ENCODE measurements around the gene SNRNP70.
A peak's percentile ranks its signal among the peaks of the same experiment; 100 is the strongest.
"Not testable (repeated sequence)": the region's sequence is repeated elsewhere in the genome, so short reads cannot be mapped to it uniquely, and the experiment has no call there.

The SNRNP70 gene

GRCh38 chr19:49071860-49072547, 13.2 kb upstream of the SNRNP70 start:
- H3K4me3 ChIP-seq (ENCODE audit: low read depth, low read length): no peak overlapping the region
- TF ChIP-seq CTCF (IDR thresholded peaks at IDR 0.05; ENCODE audit: low read depth, low read length): no peak

- no peak overlapping the region for H3K4me3 ChIP-seq (ENCODE audit: low read depth, low read length)
Observed at GRCh38 chr19:49073514-49074378, 11.5 kb upstream of the SNRNP70 start.

DNA sequence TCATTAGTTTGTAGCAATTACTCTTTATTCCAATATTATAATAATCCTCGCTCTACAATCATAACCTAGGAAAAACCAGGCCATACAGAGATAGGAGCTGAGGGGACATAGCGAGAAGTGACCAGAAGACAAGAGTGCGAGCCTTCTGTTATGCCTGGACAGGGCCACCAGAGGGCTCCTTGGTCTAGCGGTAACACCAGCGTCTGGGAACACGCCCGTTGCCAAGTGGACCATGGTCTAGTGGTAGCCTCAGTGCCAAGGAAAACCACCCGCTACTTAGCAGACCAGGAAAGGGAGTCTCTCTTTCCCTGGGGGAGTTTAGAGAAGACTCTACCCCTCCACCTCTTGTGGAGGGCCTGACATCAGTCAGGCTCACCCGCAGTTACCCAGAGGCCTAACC, 10.4 kb upstream of the SNRNP70 start:
- not testable (repeated sequence) for H3K4me3 ChIP-seq (ENCODE audit: low read depth, low read length)
- TF ChIP-seq CTCF (IDR thresholded peaks at IDR 0.05; ENCODE audit: low read depth, low read length): peak; percentile 60

More at GRCh38 chr19:49073514-49074378, 11.5 kb upstream of the SNRNP70 start:
- TF ChIP-seq CTCF (IDR thresholded peaks at IDR 0.05; ENCODE audit: low read depth, low read length): no peak

DNA sequence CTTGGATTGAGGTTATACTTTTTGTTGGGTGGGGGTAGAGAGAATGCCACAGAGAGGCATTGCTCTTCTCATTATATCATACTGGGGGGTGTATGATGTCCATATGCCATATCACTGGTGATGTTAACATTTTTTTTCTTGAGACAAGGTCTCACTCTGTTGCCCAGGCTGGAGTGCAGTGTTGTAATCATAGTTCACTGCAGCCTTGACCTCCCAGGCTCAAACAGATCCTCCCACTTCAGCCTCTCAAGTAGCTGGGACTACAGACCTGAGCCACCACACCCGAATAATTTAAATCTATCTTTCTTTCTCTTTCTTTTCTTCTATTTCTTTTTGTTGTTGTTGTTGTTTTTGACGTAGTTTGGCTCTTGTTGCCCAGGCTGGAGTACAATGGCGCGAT, 4.9 kb upstream of the SNRNP70 start:
- no peak overlapping the region for H3K4me3 ChIP-seq (ENCODE audit: low read depth, low read length)
- no peak for TF ChIP-seq CTCF (IDR thresholded peaks at IDR 0.05; ENCODE audit: low read depth, low read length)

DNA sequence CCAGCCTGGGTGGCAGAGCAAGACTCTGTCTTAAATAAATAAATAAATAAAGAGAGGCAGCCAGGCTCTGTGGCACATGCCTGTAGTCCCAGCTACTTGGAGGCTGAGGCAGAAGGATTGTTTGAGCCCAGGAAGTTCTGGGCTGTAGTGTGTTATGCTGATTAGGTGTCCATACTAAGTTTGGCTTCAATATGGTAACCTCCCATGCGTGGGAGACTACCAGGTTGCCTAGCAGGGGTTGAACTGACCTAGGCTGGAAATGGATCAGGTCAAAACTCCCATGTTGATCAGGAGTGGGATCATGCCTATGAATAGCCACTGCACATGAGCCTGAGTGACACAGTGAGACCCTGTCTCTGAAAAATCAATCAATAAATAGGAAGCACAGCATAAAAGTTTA, 4.0 kb upstream of the SNRNP70 start:
- no peak for TF ChIP-seq CTCF (IDR thresholded peaks at IDR 0.05; ENCODE audit: low read depth, low read length)
- H3K4me3 ChIP-seq (ENCODE audit: low read depth, low read length): no peak overlapping the region

GRCh38 chr19:49084206-49085019, 838 bp upstream of the SNRNP70 start:
- no peak for TF ChIP-seq CTCF (IDR thresholded peaks at IDR 0.05; ENCODE audit: low read depth, low read length)
- peak overlapping the region; percentile 70 for H3K4me3 ChIP-seq (ENCODE audit: low read depth, low read length)

All from WI38 (cell line).